B cell (primary cell): ENCODE data around the gene DCP2. TPM values are rescaled to one million over a fixed set of nuclear protein-coding genes. Genes with fewer than 3 reads are reported as not detected.

Source experiments
- ATAC-seq: fragments of 200-7000 bp; cut with Tn5 transposase; one replicate; pipeline ENCODE4 v1.10.0; 2021; ENCODE audit warnings: low read depth, mild to moderate bottlenecking, moderate number of reproducible peaks, moderate library complexity
- CTCF ChIA-PET: fragments of 350-600 bp; sonication (Branson Sonifier 250); formaldehyde crosslinking; loops from one replicate; lab custom pipeline; 2021; ENCODE audit warnings: antibody characterized with exemption, inconsistent platforms; lab: Charles Lee
- POLR2A ChIA-PET: fragments of 350-600 bp; sonication (Branson Sonifier 250); formaldehyde crosslinking; loops from one replicate; lab custom pipeline; 2021; ENCODE audit warnings: antibody characterized with exemption; lab: Charles Lee
- DNase-seq: peaks from one replicate; pipeline ENCODE4 v3.0.0; 2013
- H2AFZ ChIP-seq: 2 replicates; pipeline ENCODE4 v1.6.1; 2012; ENCODE audit warnings: mild to moderate bottlenecking, low read depth, low read length; ENCODE audit not compliant: insufficient read depth, poor library complexity, severe bottlenecking
- H3K27ac ChIP-seq, 2 donors: 1 replicate in 1 of 2; 2 replicates in 1 of 2; pipeline ENCODE4 v1.5.1; 2012 to 2013; ENCODE audit warnings: low read length in 2 of 2, mild to moderate bottlenecking in 2 of 2, moderate library complexity in 1 of 2
- H3K27me3 ChIP-seq, 4 experiments: fragments of 200-600 bp in 1 of 4; sonication (generic) in 1 of 4; replicated peaks in 1 of 4; 1 replicate in 2 of 4; 2 replicates in 2 of 4; pipeline versions ENCODE4 v1.6.1 to v1.7.0; 2013 to 2016; ENCODE audit warnings: low read length in 3 of 4, mild to moderate bottlenecking in 2 of 4, mixed read lengths in 1 of 4, moderate library complexity in 1 of 4; ENCODE audit not compliant: insufficient read depth in 4 of 4, control insufficient read depth in 3 of 4; ENCODE audit errors: control extremely low read depth in 1 of 4
- H3K36me3 ChIP-seq, 2 experiments: replicated peaks in 1 of 2; 1 replicate in 1 of 2; 2 replicates in 1 of 2; pipeline versions ENCODE4 v1.6.1 to v1.7.1; 2013; ENCODE audit warnings: low read length in 1 of 2; ENCODE audit not compliant: insufficient read depth in 2 of 2, control insufficient read depth in 1 of 2; ENCODE audit errors: control extremely low read depth in 1 of 2, extremely low read depth in 1 of 2
- H3K4me1 ChIP-seq, 2 donors: fragments of 200-600 bp in 1 of 2; sonication (generic) in 1 of 2; 1 replicate in 1 of 2; 2 replicates in 1 of 2; pipeline versions ENCODE4 v1.5.1 to v1.6.1; 2013 to 2017; ENCODE audit warnings: low read length in 2 of 2; ENCODE audit not compliant: control insufficient read depth in 2 of 2, insufficient read depth in 2 of 2
- H3K4me2 ChIP-seq: replicated peaks from 2 replicates; pipeline ENCODE3; 2012; ENCODE audit warnings: mild to moderate bottlenecking, low read depth, low read length; ENCODE audit not compliant: poor library complexity, severe bottlenecking
- H3K4me3 ChIP-seq, 5 experiments: fragments of 200-600 bp in 1 of 5; sonication (generic) in 1 of 5; 1 replicate in 3 of 5; 2 replicates in 2 of 5; pipeline versions ENCODE4 v1.5.1 to v1.7.0; 2011 to 2016; ENCODE audit warnings: low read length in 4 of 5, mild to moderate bottlenecking in 4 of 5, low read depth in 2 of 5, control low read depth in 1 of 5, moderate library complexity in 1 of 5; ENCODE audit not compliant: insufficient read depth in 1 of 5; ENCODE audit errors: control extremely low read depth in 1 of 5, extremely low read depth in 1 of 5
- H3K79me2 ChIP-seq: fragments of 200-600 bp; sonication (generic); one replicate; pipeline ENCODE4 v1.6.0; 2016; ENCODE audit warnings: low read length; ENCODE audit not compliant: control insufficient read depth, insufficient read depth
- H3K9ac ChIP-seq: fragments of 200-600 bp; sonication (generic); 2 replicates; pipeline ENCODE4 v1.6.1; 2017; ENCODE audit warnings: mild to moderate bottlenecking, low read length, moderate library complexity
- H3K9me3 ChIP-seq, 3 donors: one replicate each; pipeline versions ENCODE4 v1.6.1 to v1.7.1; 2013; ENCODE audit warnings: low read length in 2 of 3; ENCODE audit not compliant: control insufficient read depth in 2 of 3, insufficient read depth in 1 of 3; ENCODE audit errors: control extremely low read depth in 1 of 3
- H4K20me1 ChIP-seq: 2 replicates; pipeline ENCODE4 v1.6.0; 2012; ENCODE audit warnings: mild to moderate bottlenecking, low read length; ENCODE audit not compliant: insufficient read depth, control insufficient read depth, poor library complexity, severe bottlenecking
- H3K27ac Mint-ChIP-seq: one replicate; pipeline ENCODE4 v1.8.0; 2021; ENCODE audit warnings: mixed read lengths
- H3K27me3 Mint-ChIP-seq: one replicate; pipeline ENCODE4 v1.8.0; 2021; ENCODE audit warnings: mixed read lengths
- H3K4me1 Mint-ChIP-seq: one replicate; pipeline ENCODE4 v1.8.0; 2021; ENCODE audit warnings: mixed read lengths
- H3K4me3 Mint-ChIP-seq: one replicate; pipeline ENCODE4 v1.8.0; 2021; ENCODE audit warnings: mixed read lengths
- H3K9me3 Mint-ChIP-seq: one replicate; pipeline ENCODE4 v1.8.0; 2022; ENCODE audit warnings: mixed read lengths; ENCODE audit not compliant: insufficient read depth
- EZH2 ChIP-seq: IDR thresholded peaks from 2 replicates; pipeline ENCODE4 v1.6.1; 2012; ENCODE audit warnings: borderline replicate concordance, low read depth, mild to moderate bottlenecking, moderate library complexity, low read length; ENCODE audit not compliant: insufficient read depth, poor library complexity, severe bottlenecking
- WGBS: methylation state at CpG from one replicate; pipeline ENCODE4 v1.1.5; 2013; ENCODE audit warnings: missing lambda C conversion rate; ENCODE audit not compliant: insufficient coverage; 5-methylcytosine and 5-hydroxymethylcytosine counted together
- intact Hi-C: fragments of 100-400 bp; cut with micrococcal nuclease; formaldehyde crosslinking; loops from one replicate; pipeline ENCODE4 v1.10.0; 2022
- polyA plus RNA-seq: library from polyadenylated mRNA; depleted of rRNA; stranded (reverse); fragments of >200 nt; gene quantifications from 2 replicates; pipeline ENCODE4 v1.2.3, GENCODE V29; 2012
- total RNA-seq, 2 donors: library from RNA; stranded (reverse); fragments of 120-200 nt in 1 of 2; gene quantifications; 1 replicate in 1 of 2; 2 replicates in 1 of 2; pipeline versions ENCODE4 v1.2.3 to v1.2.4, GENCODE V29; 2013 to 2022
- TF ChIP-seq, protein P1 (sequence below): fragments of 200-600 bp; IDR thresholded peaks from one replicate; pipeline ENCODE4 v1.8.0; 2022; ENCODE audit warnings: antibody characterized with exemption, mild to moderate bottlenecking

DCP2 gene
- total and polyA plus RNA-seq, 2 donors (not counting 1 experiment from before 2014, with no cell fraction given), result 17.9 to 73.1 TPM

DNA sequence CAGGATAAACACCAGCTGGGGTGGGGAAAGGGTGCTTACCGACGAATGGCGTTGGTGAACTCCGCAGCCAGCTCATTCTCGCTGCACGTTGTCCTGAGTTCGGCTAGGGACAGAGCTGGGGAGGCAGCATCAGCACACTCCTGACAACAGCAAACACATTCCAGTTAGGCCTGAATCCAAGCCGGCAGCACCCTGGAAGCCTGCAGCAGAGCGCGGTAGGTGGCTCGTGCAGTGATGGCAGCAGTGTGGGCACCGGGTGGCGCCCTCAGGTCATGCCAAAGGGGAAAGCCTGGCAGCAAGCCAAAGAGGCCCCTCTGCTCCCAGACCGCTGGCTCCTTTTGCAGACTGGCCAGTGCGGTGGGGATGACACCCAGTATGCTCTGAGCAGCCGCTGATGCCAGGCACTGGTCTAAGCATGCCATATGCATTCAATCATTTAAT lies 66.9 kb downstream of the DCP2 start:
- H3K36me3 ChIP-seq, result no peaks in the 10 kb centered on the region
- Mint-ChIP-seq H3K4me1 (peaks cover 13% of the 10 kb centered on the region), H3K4me3 (no peak overlapping the region), H3K27ac (no peak overlapping the region), H3K9me3 (no peaks in the 10 kb centered on the region), H3K27me3 (no peaks in the 10 kb centered on the region)
- H3K27ac ChIP-seq, result no peak overlapping the region
- H3K4me2 ChIP-seq, result no peak overlapping the region
- WGBS, result 93% methylated on average over 16 of the region's 16 CpGs
- no peak overlapping the region for H2AFZ ChIP-seq
- no peak overlapping the region for H3K9ac ChIP-seq
- no peak for TF ChIP-seq EZH2
- TF ChIP-seq, protein P1, sequence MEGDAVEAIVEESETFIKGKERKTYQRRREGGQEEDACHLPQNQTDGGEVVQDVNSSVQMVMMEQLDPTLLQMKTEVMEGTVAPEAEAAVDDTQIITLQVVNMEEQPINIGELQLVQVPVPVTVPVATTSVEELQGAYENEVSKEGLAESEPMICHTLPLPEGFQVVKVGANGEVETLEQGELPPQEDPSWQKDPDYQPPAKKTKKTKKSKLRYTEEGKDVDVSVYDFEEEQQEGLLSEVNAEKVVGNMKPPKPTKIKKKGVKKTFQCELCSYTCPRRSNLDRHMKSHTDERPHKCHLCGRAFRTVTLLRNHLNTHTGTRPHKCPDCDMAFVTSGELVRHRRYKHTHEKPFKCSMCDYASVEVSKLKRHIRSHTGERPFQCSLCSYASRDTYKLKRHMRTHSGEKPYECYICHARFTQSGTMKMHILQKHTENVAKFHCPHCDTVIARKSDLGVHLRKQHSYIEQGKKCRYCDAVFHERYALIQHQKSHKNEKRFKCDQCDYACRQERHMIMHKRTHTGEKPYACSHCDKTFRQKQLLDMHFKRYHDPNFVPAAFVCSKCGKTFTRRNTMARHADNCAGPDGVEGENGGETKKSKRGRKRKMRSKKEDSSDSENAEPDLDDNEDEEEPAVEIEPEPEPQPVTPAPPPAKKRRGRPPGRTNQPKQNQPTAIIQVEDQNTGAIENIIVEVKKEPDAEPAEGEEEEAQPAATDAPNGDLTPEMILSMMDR, result no peak
- ATAC-seq, result no peak
- H3K4me3 ChIP-seq, result no peak overlapping the region
- ChIA-PET POLR2A (no interaction called here), CTCF (no interaction called here)
- no peaks in the 10 kb centered on the region for H3K79me2 ChIP-seq
- no peak for DNase-seq
- no peaks in the 10 kb centered on the region for H4K20me1 ChIP-seq
- peaks cover 13 to 16% of the 10 kb centered on the region in 2 donors for H3K4me1 ChIP-seq
- intact Hi-C loops, result no loop called here
- H3K9me3 ChIP-seq, result no peaks in the 10 kb centered on the region
- H3K27me3 ChIP-seq, result peaks cover 0 to 5% (median 0%) of the 10 kb centered on the region in 4 experiments

DNA sequence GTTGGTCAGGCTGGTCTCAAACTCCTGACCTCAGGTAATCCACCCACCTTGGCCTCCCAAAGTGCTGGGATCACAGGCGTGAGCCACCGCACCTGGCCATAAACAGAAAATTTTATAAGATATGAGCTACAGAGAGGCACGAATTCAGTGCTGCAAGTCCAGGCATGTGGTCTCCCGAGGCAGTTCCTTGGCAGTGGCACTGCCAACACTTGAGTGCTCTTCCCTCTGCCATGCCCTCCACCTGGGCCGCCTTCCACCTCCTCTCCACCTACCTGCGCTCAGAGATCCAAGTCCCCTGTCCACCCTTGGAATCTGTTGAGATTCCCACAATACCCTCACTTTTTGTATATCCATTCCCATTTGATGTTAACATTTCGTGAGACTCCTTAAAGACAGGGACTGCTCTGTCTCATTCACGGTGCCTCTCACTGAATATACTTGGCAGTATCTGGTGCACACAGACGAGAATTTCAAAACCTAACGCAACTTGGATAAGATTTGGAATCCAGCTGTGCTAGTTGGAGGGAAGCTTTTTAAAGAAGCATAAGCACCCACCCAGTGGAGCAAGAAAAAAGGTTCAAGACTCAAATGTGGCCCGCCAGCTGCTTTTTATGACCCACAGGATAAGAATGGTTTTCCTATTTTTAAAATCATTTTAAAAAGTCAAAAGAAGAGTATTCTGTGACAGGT lies 68.3 kb downstream of the DCP2 start:
- Mint-ChIP-seq H3K9me3 (no peaks in the 10 kb centered on the region), H3K27me3 (no peaks in the 10 kb centered on the region), H3K4me3 (no peak overlapping the region), H3K4me1 (peaks cover 15% of the 10 kb centered on the region), H3K27ac (no peak overlapping the region)
- Histone ChIP-seq H3K79me2 (no peaks in the 10 kb centered on the region), H3K9ac (no peak overlapping the region), H4K20me1 (no peaks in the 10 kb centered on the region), H2AFZ (no peak overlapping the region), H3K27me3 (no peaks in the 10 kb centered on the region), H3K9me3 (no peaks in the 10 kb centered on the region), H3K4me1 (peaks cover 13 to 18% of the 10 kb centered on the region in 2 donors), H3K27ac (no peak overlapping the region), H3K4me3 (no peak overlapping the region), H3K36me3 (no peaks in the 10 kb centered on the region), H3K4me2 (no peak overlapping the region)
- WGBS, result 98% methylated on average over 4 of the region's 11 CpGs
- intact Hi-C loops, result no loop called here
- ATAC-seq (no peak), DNase-seq (no peak)
- POLR2A ChIA-PET, result no interaction called here
- TF ChIP-seq EZH2, result no peak
- TF ChIP-seq, protein P1, result no peak
- CTCF ChIA-PET, result no interaction called here
